ENCODE measurements around the gene CPED1. TPM values are rescaled to one million over a fixed set of nuclear protein-coding genes. Genes with fewer than 3 reads are reported as not detected.

The CPED1 gene
- total and polyA plus RNA-seq, 2 experiments from 2014 or later: 0.17 to 0.47 TPM

DNA sequence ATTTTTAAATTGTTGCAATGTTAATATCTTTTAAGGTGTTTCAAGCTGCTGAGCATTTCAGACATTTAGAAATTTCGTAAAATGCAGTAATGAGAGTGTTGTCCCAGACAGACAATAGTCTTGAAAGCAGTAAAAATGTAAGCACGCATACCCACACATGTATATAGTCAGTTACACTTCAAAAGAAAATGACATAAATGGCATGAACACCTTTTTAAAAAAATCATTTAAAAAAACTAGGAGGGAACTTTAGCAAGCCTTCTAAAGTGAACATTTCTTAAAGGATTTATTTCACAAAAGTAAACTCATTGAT, 51.0 kb downstream of the CPED1 start:
- Histone ChIP-seq H3K4me3 (no peak overlapping the region), H3K4me2 (no peak overlapping the region), H3K27me3 (ENCODE audit: insufficient read depth) (no peaks in the 10 kb centered on the region), H3K27ac (ENCODE audit: low read depth) (no peak overlapping the region), H2AFZ (no peak overlapping the region), H3K79me2 (replicated peaks; ENCODE audit: insufficient read depth) (no peaks in the 10 kb centered on the region), H3K9me2 (ENCODE audit: insufficient read depth) (no peaks in the 10 kb centered on the region), H3K36me3 (ENCODE audit: insufficient read depth) (no peaks in the 10 kb centered on the region), H3K4me1 (ENCODE audit: insufficient read depth) (no peaks in the 10 kb centered on the region), H3F3A (replicated peaks; ENCODE audit: low read depth) (no peaks in the 10 kb centered on the region), H4K20me1 (replicated peaks; ENCODE audit: insufficient read depth) (no peaks in the 10 kb centered on the region)
- DNase-seq (ENCODE audit: low spot score) (no peak), ATAC-seq (no peak)
- Mint-ChIP-seq H3K9me3 (no peaks in the 10 kb centered on the region), H3K36me3 (ENCODE audit: low read depth) (no peaks in the 10 kb centered on the region), H3K4me1 (peaks cover 5% of the 10 kb centered on the region), H3K27me3 (ENCODE audit: insufficient read depth, low read depth, poor library complexity) (no peaks in the 10 kb centered on the region), H3K4me3 (no peak overlapping the region), H3K27ac (no peak overlapping the region)
- TF ChIP-seq ZNF462 (CRISPR knock-in tag; IDR thresholded peaks at IDR 0.05) (no peak), NANOG (IDR thresholded peaks at IDR 0.05; ENCODE audit: borderline replicate concordance) (no peak), ETS1 (IDR thresholded peaks at IDR 0.05) (no peak), EZH2 (IDR thresholded peaks at IDR 0.05; ENCODE audit: low read depth, unreplicated experiment) (no peak), STAT1 (IDR thresholded peaks at IDR 0.05; ENCODE audit: unreplicated experiment) (no peak)

DNA sequence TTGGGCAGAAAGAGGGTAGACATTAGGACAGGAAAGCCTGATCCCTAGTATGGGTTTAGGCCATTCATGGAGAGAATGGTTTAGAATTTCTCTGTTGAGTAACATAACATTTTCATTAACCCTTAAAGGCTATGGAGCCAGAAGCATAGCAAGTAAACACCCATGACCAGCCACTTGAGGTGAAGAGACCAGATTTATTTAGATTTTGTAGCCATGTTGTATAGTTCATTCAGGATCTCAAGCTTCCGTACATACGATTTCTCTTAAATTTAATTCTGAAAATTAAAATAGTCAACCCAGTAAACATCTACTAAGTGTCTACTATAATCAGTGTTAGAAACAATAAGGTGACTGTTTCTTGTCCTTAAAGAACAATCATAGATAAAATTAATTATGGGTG, 51.5 kb downstream of the CPED1 start:
- H3K36me3 ChIP-seq (ENCODE audit: insufficient read depth): no peaks in the 10 kb centered on the region
- no peaks in the 10 kb centered on the region for H3K9me3 Mint-ChIP-seq
- H2AFZ ChIP-seq: no peak overlapping the region
- no peaks in the 10 kb centered on the region for H3K27me3 ChIP-seq (ENCODE audit: insufficient read depth)
- H3K4me3 Mint-ChIP-seq: no peak overlapping the region
- no peaks in the 10 kb centered on the region for H3F3A ChIP-seq (replicated peaks; ENCODE audit: low read depth)
- no peak overlapping the region for H3K4me3 ChIP-seq
- no peak overlapping the region for H3K27ac Mint-ChIP-seq
- H4K20me1 ChIP-seq (replicated peaks; ENCODE audit: insufficient read depth): no peaks in the 10 kb centered on the region
- H3K36me3 Mint-ChIP-seq (ENCODE audit: low read depth): no peaks in the 10 kb centered on the region
- H3K27me3 Mint-ChIP-seq (ENCODE audit: insufficient read depth, low read depth, poor library complexity): no peaks in the 10 kb centered on the region
- no peaks in the 10 kb centered on the region for H3K4me1 ChIP-seq (ENCODE audit: insufficient read depth)
- no peak overlapping the region for H3K27ac ChIP-seq (ENCODE audit: low read depth)
- ATAC-seq (no peak), DNase-seq (ENCODE audit: low spot score) (no peak)
- no peak overlapping the region for H3K4me2 ChIP-seq
- peaks cover 5% of the 10 kb centered on the region for H3K4me1 Mint-ChIP-seq
- no peaks in the 10 kb centered on the region for H3K9me2 ChIP-seq (ENCODE audit: insufficient read depth)
- H3K79me2 ChIP-seq (replicated peaks; ENCODE audit: insufficient read depth): no peaks in the 10 kb centered on the region
- no peak for TF ChIP-seq STAT1 (IDR thresholded peaks at IDR 0.05; ENCODE audit: unreplicated experiment)
- no peak for TF ChIP-seq ZNF114 (CRISPR knock-in tag; IDR thresholded peaks at IDR 0.05)
- TF ChIP-seq, protein P1, sequence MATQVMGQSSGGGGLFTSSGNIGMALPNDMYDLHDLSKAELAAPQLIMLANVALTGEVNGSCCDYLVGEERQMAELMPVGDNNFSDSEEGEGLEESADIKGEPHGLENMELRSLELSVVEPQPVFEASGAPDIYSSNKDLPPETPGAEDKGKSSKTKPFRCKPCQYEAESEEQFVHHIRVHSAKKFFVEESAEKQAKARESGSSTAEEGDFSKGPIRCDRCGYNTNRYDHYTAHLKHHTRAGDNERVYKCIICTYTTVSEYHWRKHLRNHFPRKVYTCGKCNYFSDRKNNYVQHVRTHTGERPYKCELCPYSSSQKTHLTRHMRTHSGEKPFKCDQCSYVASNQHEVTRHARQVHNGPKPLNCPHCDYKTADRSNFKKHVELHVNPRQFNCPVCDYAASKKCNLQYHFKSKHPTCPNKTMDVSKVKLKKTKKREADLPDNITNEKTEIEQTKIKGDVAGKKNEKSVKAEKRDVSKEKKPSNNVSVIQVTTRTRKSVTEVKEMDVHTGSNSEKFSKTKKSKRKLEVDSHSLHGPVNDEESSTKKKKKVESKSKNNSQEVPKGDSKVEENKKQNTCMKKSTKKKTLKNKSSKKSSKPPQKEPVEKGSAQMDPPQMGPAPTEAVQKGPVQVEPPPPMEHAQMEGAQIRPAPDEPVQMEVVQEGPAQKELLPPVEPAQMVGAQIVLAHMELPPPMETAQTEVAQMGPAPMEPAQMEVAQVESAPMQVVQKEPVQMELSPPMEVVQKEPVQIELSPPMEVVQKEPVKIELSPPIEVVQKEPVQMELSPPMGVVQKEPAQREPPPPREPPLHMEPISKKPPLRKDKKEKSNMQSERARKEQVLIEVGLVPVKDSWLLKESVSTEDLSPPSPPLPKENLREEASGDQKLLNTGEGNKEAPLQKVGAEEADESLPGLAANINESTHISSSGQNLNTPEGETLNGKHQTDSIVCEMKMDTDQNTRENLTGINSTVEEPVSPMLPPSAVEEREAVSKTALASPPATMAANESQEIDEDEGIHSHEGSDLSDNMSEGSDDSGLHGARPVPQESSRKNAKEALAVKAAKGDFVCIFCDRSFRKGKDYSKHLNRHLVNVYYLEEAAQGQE (IDR thresholded peaks at IDR 0.05; ENCODE audit: unreplicated experiment): no peak
- TF ChIP-seq CREB1 (CRISPR knock-in tag; IDR thresholded peaks at IDR 0.05; ENCODE audit: low read depth): no peak
- TF ChIP-seq ZNF331 (CRISPR knock-in tag; IDR thresholded peaks at IDR 0.05; ENCODE audit: low read depth): no peak

Measured in GM23338 (cell line).